Liver (tissue), 3 donors: ENCODE data around the gene EGLN2.
"Not testable (repeated sequence)": the region's sequence is repeated elsewhere in the genome, so short reads cannot be mapped to it uniquely, and the experiment has no call there.

Experiments
- EGR1 ChIP-seq, 2 donors: IDR thresholded peaks; 2 replicates each; pipeline ENCODE4 v1.6.1; 2016 to 2018; ENCODE audit warnings: antibody characterized with exemption in 2 of 2, low read depth in 2 of 2
- GABPA ChIP-seq, 2 donors: IDR thresholded peaks in 1 of 2; conservative IDR thresholded peaks in 1 of 2; 2 replicates each; pipeline ENCODE4 v1.6.1; 2016; ENCODE audit warnings: antibody characterized with exemption in 2 of 2, mild to moderate bottlenecking in 1 of 2, moderate library complexity in 1 of 2
- HNF4A ChIP-seq, 2 donors: conservative IDR thresholded peaks; 2 replicates each; pipeline ENCODE4 v1.6.1; 2016; ENCODE audit warnings: antibody characterized with exemption in 2 of 2, mild to moderate bottlenecking in 2 of 2
- HNF4G ChIP-seq: IDR thresholded peaks from 2 replicates; pipeline ENCODE4 v1.6.1; 2016; ENCODE audit warnings: antibody characterized with exemption
- JUND ChIP-seq, 2 donors: IDR thresholded peaks; 2 replicates each; pipeline ENCODE4 v1.6.1; 2016; ENCODE audit warnings: antibody characterized with exemption in 2 of 2
- RAD21 ChIP-seq, 2 donors: IDR thresholded peaks; 2 replicates each; pipeline ENCODE4 v1.6.1; 2016; ENCODE audit warnings: antibody characterized with exemption in 2 of 2, mild to moderate bottlenecking in 2 of 2
- REST ChIP-seq: IDR thresholded peaks from 2 replicates; pipeline ENCODE4 v1.6.1; 2016; ENCODE audit warnings: antibody characterized with exemption, mild to moderate bottlenecking
- RXRA ChIP-seq, 2 donors: IDR thresholded peaks; 2 replicates each; pipeline ENCODE4 v1.6.1; 2017 to 2018; ENCODE audit warnings: antibody characterized with exemption in 2 of 2, mild to moderate bottlenecking in 1 of 2
- SP1 ChIP-seq: IDR thresholded peaks from 2 replicates; pipeline ENCODE4 v1.6.1; 2018; ENCODE audit warnings: antibody characterized with exemption, mild to moderate bottlenecking
- TAF1 ChIP-seq: conservative IDR thresholded peaks from 2 replicates; pipeline ENCODE4 v1.6.1; 2016; ENCODE audit warnings: antibody characterized with exemption, mild to moderate bottlenecking
- YY1 ChIP-seq: IDR thresholded peaks from 2 replicates; pipeline ENCODE4 v1.6.1; 2016; ENCODE audit warnings: antibody characterized with exemption, mild to moderate bottlenecking
- TF ChIP-seq, protein P1 (sequence below): fragments of 150-350 bp; IDR thresholded peaks from 2 replicates; pipeline ENCODE4 v1.5.1; 2017; ENCODE audit warnings: improper control_type of control experiment, low read depth, low read length; ENCODE audit not compliant: missing input control
- TF ChIP-seq, protein P2 (sequence below): IDR thresholded peaks from 2 replicates; pipeline ENCODE4 v1.6.1; 2016; ENCODE audit warnings: antibody characterized with exemption
- TF ChIP-seq, protein P3 (sequence below): IDR thresholded peaks from 2 replicates; pipeline ENCODE4 v1.6.1; 2016; ENCODE audit warnings: antibody characterized with exemption
- donor health status: healthy.
- donor health status: healthy.

DNA sequence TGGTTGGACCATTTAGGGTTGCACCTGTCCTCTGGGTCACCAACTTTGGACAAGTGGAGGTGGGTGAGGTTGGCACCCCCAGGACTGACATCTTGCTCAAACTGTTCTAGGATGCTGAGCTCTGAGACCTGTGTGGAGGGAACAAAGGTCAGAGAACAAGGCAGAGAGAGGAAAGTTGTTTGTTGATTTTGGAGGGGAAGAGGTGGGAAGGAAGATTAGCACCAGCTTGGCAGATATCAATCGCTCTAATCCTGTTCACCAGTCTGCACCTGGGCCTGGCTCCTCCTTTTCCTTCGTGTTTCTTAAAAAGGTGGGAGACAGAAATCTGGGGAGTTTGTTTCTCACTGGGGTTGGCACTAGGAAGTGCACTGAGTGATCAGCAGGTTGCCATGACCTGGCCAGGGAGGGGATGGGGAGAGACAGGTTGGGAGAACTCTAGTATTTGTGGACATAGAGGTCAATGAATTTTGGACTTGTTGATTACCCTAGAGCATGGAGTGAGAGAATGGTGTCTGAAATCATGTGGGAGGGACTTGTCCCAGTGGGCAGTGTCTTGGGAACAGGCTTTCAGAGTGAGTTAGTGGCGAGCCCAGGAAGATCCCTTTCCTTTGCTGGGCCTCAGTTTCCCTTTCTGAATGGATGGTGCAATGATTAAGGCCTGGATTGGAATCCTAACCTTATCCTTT lies 53.6 kb downstream of the EGLN2 start:
- TF ChIP-seq, protein P1, sequence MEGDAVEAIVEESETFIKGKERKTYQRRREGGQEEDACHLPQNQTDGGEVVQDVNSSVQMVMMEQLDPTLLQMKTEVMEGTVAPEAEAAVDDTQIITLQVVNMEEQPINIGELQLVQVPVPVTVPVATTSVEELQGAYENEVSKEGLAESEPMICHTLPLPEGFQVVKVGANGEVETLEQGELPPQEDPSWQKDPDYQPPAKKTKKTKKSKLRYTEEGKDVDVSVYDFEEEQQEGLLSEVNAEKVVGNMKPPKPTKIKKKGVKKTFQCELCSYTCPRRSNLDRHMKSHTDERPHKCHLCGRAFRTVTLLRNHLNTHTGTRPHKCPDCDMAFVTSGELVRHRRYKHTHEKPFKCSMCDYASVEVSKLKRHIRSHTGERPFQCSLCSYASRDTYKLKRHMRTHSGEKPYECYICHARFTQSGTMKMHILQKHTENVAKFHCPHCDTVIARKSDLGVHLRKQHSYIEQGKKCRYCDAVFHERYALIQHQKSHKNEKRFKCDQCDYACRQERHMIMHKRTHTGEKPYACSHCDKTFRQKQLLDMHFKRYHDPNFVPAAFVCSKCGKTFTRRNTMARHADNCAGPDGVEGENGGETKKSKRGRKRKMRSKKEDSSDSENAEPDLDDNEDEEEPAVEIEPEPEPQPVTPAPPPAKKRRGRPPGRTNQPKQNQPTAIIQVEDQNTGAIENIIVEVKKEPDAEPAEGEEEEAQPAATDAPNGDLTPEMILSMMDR: not testable (repeated sequence)
- TF ChIP-seq, protein P2, sequence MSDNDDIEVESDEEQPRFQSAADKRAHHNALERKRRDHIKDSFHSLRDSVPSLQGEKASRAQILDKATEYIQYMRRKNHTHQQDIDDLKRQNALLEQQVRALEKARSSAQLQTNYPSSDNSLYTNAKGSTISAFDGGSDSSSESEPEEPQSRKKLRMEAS: not testable (repeated sequence)
- not testable (repeated sequence) for TF ChIP-seq JUND (IDR thresholded peaks at IDR 0.05); YY1; REST; RAD21 (IDR thresholded peaks at IDR 0.05); TAF1; GABPA (IDR thresholded peaks at IDR 0.05 in 1 of 2, conservative IDR thresholded peaks at IDR 0.05 in 1 of 2); EGR1 (IDR thresholded peaks at IDR 0.05; ENCODE audit: low read depth in 2 of 2)
- TF ChIP-seq HNF4G (peak; percentile 15), SP1 (peak; percentile 60), RXRA (IDR thresholded peaks at IDR 0.05) (peak in 1 of 2 donors; percentile 37), HNF4A (conservative IDR thresholded peaks at IDR 0.05) (peak; percentile 27 to 67)
- TF ChIP-seq, protein P3, sequence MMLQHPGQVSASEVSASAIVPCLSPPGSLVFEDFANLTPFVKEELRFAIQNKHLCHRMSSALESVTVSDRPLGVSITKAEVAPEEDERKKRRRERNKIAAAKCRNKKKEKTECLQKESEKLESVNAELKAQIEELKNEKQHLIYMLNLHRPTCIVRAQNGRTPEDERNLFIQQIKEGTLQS: not testable (repeated sequence)
